Ectodermal cell (in vitro differentiated cells): Measurements from ENCODE around the gene COL15A1.
A peak's percentile ranks its signal among the peaks of the same experiment; 100 is the strongest.

ENCODE experiments used
- H3K27ac ChIP-seq: 2 replicates; pipeline ENCODE4 v1.7.0; 2013; ENCODE audit warnings: mild to moderate bottlenecking, low read depth, low read length; ENCODE audit not compliant: insufficient read depth, poor library complexity, severe bottlenecking
- H3K27me3 ChIP-seq: 2 replicates; pipeline ENCODE4 v1.7.0; 2013; ENCODE audit warnings: mild to moderate bottlenecking, low read length; ENCODE audit not compliant: insufficient read depth, control insufficient read depth, poor library complexity, severe bottlenecking
- H3K36me3 ChIP-seq: one replicate; pipeline ENCODE4 v1.7.0; 2013; ENCODE audit warnings: low read length; ENCODE audit not compliant: control insufficient read depth, insufficient read depth
- H3K4me1 ChIP-seq: one replicate; pipeline ENCODE4 v1.7.0; 2013; ENCODE audit warnings: low read length; ENCODE audit not compliant: control insufficient read depth, insufficient read depth
- H3K4me3 ChIP-seq: 2 replicates; pipeline ENCODE4 v1.7.0; 2013; ENCODE audit warnings: low read depth, low read length, control low read depth; ENCODE audit not compliant: insufficient read depth
- H3K9me3 ChIP-seq: 2 replicates; pipeline ENCODE4 v1.7.0; 2013; ENCODE audit warnings: mild to moderate bottlenecking, low read length, moderate library complexity; ENCODE audit not compliant: control insufficient read depth
- WGBS, 2 experiments: methylation state at CpG; one replicate each; pipeline ENCODE4 v1.1.7; 2013; ENCODE audit warnings: missing lambda C conversion rate in 2 of 2; 5-methylcytosine and 5-hydroxymethylcytosine counted together

COL15A1 gene

DNA sequence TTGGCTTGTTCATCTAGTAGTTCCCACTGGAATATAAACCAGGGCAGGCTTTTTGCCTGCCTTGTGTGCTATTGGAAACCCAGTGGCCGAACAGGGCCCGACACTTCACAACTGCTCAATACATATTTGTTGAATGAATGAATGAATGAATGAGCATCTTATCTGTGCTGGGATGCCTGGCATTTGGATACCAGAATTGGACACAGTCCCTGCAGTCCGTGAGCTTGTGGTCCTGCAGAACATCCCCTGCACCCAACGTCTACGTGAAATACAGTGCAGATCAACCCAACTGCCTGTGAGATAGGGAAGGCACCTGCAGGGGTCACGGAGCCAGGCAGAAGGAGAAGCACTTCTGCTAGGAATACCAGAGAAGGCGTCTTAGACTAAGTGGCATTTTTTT, 30.0 kb upstream of the COL15A1 start:
- Histone ChIP-seq H3K36me3 (no peaks in the 10 kb centered on the region), H3K4me3 (no peak overlapping the region), H3K27me3 (no peaks in the 10 kb centered on the region), H3K27ac (no peak overlapping the region), H3K4me1 (no peaks in the 10 kb centered on the region), H3K9me3 (no peaks in the 10 kb centered on the region)
- WGBS, 2 experiments: 88 to 94% methylated on average over 7 of the region's 7 CpGs

DNA sequence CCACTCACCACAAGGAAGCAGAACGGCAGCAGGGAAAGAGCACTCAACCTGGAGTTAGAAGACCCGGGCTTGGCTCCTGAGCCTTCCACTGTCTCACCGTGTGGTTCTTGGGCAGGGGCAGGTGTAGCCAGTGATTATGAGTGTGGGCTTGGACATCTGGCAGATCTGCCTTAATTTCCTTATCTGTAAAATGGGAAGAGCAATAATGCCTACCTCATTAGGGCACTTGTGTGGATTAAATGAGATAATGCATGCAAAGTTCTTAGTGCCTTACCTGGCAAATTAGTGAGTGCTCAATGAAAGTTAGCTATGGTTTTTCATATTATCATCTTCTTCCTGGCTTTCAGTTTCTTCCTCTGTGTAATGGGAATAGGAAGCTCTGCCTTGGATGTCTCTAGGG, 28.1 kb upstream of the COL15A1 start:
- no peaks in the 10 kb centered on the region for H3K4me1 ChIP-seq
- no peaks in the 10 kb centered on the region for H3K9me3 ChIP-seq
- no peak overlapping the region for H3K4me3 ChIP-seq
- no peak overlapping the region for H3K27ac ChIP-seq
- no peaks in the 10 kb centered on the region for H3K36me3 ChIP-seq
- WGBS, 2 experiments: 92 to 97% methylated on average over 3 of the region's 3 CpGs
- H3K27me3 ChIP-seq: no peaks in the 10 kb centered on the region

DNA sequence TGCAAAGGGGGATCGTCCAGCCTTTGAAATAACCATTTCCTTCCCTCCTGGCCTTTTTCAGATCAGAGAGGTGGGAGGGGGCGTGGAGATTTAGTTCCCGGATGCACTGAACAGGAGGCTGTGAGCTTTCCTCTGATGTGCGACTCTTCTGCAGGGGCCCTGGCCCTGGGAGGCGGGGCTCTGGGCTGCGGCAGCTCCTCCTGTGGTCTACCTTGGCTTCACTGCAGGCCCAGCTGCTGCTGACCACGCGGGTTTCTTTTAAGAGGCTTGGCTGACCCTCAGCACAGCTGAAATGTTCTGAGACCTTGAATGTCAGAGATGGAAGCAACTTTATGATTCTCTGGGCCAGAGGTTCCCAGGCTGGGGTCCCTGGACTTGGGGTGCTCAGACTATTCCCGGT, 27.0 kb upstream of the COL15A1 start:
- WGBS, 2 experiments: 32 to 36% methylated on average over 9 of the region's 9 CpGs

DNA sequence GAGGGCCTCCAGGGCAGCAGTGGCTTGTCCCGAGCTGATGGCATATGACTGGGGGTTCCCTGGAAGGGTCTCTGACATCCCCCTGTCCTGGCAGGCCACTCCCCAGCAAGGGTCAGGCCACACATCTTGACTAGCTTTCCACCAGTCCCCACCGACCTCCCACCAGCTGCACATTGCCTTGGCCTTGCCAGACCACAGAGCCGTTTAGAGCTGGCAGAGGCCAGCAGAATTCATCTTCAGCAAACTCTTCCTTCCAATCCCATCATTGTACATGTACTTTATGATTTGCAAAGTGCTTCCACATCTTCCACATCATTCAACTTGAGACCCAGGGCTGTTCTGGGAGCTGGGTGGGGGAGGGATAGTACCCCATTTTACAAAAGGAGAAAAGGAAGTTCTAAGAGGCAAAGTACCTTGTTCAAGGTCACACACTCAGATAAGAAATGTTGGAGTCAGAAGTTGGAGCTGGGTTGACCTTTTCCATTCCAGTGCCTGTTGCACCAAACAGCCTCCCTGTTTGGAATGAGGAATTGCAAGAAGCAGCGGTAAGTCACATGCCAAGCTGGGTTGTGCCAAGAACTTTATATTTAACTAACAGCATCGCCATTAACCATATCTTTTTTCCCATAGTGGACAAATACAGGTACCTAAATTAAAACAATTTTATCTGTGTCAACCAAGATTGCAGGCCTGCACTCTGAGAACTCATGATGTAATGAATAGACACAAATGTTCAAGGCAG, 25.8 kb upstream of the COL15A1 start:
- Histone ChIP-seq H3K4me3 (no peak overlapping the region), H3K36me3 (no peaks in the 10 kb centered on the region), H3K4me1 (peaks cover 3% of the 10 kb centered on the region), H3K27me3 (no peaks in the 10 kb centered on the region), H3K27ac (no peak overlapping the region), H3K9me3 (no peaks in the 10 kb centered on the region)
- WGBS, 2 experiments: 90 to 92% methylated on average over 5 of the region's 5 CpGs

More for the DNA sequence above, 27.0 kb upstream of the COL15A1 start:
- Histone ChIP-seq H3K9me3 (no peaks in the 10 kb centered on the region), H3K36me3 (no peaks in the 10 kb centered on the region), H3K27me3 (no peaks in the 10 kb centered on the region), H3K4me3 (no peak overlapping the region), H3K4me1 (no peaks in the 10 kb centered on the region), H3K27ac (no peak overlapping the region)

DNA sequence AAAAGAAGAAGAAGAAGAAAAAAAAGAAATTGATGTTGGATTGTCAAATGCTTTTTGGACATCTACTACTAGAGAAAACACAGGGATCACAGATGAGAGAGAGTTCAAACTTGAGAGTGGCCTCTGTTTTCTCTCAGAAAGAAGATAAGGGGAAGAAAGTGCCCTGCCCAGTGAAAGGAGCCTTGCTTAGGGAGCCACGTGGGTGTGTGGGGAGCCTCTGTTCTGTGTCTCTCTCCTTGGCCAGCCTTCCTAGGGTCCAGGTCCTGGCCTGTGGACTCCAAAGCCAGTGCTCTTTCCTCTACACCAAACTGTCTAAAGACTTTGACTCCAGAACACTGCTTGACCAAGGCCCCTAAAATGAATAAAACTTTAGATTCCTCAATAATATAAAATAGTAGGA, 22.0 kb upstream of the COL15A1 start:
- Histone ChIP-seq H3K27ac (no peak overlapping the region), H3K36me3 (no peaks in the 10 kb centered on the region), H3K27me3 (no peaks in the 10 kb centered on the region), H3K4me3 (no peak overlapping the region), H3K9me3 (no peaks in the 10 kb centered on the region), H3K4me1 (peaks cover 20% of the 10 kb centered on the region)
- 46 to 58% methylated on average over 1 of the region's 1 CpG for WGBS, 2 experiments

DNA sequence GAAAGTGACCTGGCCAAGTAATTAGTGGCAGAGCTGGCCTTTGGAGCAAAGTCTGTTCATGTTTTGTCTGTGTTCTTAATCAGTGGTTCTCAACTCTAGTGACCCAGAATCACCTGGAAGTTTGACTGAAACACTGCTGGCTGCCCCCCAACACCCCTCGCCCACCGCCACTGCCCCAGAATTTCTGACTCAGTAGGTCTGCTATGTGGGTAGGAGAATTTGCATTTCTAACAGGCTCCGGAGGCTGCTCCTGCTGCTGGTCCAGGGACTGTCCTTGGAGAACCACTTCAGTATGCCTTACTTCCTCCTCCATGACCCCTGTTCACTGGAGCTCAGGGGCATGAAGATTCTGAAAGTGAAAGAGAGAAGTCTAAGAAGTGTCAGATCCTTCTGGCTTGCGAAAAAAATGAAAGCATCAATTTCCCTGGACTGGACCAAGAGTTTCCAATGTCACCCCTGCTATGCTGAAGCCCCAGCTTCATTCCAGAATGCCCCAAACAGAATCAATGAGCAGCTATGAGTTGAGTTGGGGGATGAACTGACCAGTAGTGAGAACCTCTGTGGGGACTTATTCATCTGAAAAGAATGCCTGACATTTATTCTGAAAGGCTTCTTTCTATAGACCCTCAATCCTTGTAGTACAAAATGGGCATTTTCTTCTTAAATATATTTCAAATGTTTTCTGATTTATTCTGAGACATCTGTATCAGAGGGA, 20.8 kb upstream of the COL15A1 start:
- Histone ChIP-seq H3K27ac (no peak overlapping the region), H3K9me3 (no peaks in the 10 kb centered on the region), H3K27me3 (no peaks in the 10 kb centered on the region), H3K4me3 (no peak overlapping the region), H3K36me3 (no peaks in the 10 kb centered on the region), H3K4me1 (peaks cover 20% of the 10 kb centered on the region)
- WGBS, 2 experiments: 79 to 86% methylated on average over 4 of the region's 4 CpGs

DNA sequence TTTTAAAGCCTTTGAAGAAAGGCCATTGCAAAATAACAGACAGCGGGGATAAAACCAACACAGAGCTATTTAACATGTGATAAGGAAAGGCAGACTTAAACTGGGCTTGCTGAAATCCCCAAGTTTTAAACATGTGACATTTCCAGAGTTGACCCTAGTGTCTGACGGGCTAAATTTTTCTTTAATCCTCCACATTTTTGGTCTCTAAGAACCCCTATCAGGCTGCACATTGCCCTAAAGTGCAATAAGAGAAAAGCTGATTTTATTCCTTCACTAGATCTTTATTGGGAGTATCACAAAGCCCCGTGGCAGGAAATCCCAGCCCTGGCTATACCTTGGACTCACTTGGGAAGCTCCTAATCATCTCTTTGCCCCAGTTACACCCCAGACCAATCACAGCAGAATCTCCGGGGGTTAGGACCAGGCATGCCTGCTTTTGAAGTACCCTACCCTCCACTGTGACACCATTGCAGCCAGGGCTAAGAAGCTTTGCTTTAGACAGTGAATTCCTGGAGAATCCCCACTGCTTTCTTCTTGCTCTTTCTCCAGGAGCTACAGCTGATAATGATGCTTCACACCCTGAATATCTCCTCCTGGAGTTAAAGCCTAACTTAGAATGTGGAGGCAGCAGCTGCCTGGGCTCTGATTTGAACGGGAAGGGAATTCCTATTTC, 20.1 kb upstream of the COL15A1 start:
- Histone ChIP-seq H3K27ac (peak overlapping the region; percentile 8), H3K36me3 (no peaks in the 10 kb centered on the region), H3K4me3 (no peak overlapping the region), H3K27me3 (no peaks in the 10 kb centered on the region), H3K9me3 (no peaks in the 10 kb centered on the region), H3K4me1 (peaks cover 20% of the 10 kb centered on the region)
- 55 to 68% methylated on average over 4 to 5 of the region's 5 CpGs for WGBS, 2 experiments

DNA sequence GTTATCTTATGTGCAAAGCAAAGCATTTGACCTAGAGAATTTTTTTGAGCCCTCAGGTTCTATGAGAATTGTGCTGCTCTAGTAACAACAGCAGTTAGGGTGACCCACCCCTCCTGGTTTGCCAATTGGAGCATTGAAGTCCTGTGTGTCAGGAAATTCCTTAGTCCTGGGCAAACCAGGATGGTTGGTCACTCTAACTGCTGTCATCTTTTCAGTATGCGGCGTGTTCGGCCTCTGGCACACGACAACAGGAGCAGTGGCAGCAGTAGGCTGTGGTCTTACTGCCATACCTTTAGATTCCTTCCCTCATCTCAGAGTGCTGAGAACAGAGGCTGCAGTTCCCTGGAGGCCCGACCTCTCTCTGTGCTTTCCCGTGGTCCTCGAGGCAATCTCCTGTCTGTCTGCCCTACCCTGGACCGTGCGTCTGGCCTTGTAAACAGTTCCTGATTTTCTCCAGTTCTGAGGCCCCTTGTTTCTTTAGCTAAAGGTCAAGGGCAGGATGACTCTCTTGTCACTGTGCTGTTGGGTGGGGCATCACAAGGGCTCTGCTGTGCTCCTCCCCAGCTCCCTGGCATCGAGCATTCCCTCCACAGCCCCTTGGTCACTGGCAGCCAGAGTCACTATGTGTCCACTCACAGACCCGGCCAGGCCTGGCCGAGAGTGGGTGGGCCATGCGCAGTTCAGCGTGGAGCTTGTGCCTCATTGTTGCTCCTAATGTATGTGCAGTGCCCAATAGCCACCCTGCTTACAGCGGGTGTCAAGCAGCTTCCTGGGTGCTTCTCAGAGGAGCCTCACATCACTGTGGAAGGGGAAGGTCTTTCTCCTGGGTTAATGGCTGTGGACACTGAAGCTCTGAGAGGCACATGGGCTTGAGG, 18.5 kb upstream of the COL15A1 start:
- Histone ChIP-seq H3K4me3 (no peak overlapping the region), H3K4me1 (peaks cover 20% of the 10 kb centered on the region), H3K9me3 (no peaks in the 10 kb centered on the region), H3K27ac (no peak overlapping the region), H3K36me3 (no peaks in the 10 kb centered on the region), H3K27me3 (no peaks in the 10 kb centered on the region)
- 94 to 95% methylated on average over 15 of the region's 15 CpGs for WGBS, 2 experiments

DNA sequence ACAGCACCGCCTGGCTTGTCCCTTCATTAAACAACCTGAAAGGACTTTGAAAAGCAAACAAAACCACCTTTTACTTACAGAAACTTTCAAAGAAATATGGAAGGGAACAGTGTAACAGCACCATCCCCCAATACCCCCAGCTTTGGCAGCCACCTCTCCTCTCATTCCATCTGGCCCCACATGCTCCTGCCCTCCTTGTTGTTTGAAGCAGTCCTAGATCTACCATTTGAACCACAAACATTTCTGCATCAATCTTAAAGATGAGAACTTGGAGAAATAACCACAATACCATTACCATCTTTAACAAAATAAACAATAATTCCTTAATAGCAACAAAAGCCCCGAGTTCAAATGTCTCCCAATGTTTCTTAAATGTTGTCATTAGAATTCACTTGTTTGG, 17.8 kb upstream of the COL15A1 start:
- H3K27me3 ChIP-seq: no peaks in the 10 kb centered on the region
- 92 to 97% methylated on average over 2 of the region's 2 CpGs for WGBS, 2 experiments

More for the DNA sequence above, 17.8 kb upstream of the COL15A1 start:
- no peak overlapping the region for H3K4me3 ChIP-seq
- H3K27ac ChIP-seq: no peak overlapping the region
- no peaks in the 10 kb centered on the region for H3K36me3 ChIP-seq
- H3K4me1 ChIP-seq: peaks cover 20% of the 10 kb centered on the region
- no peaks in the 10 kb centered on the region for H3K9me3 ChIP-seq
